IMR-90 (cell line): ENCODE data around the gene RIC8A. TPM values are rescaled to one million over a fixed set of nuclear protein-coding genes. Genes with fewer than 3 reads are reported as not detected.
"Not testable (repeated sequence)": the region's sequence is repeated elsewhere in the genome, so short reads cannot be mapped to it uniquely, and the experiment has no call there.

Source experiments
- ATAC-seq: fragments of 200-7000 bp; cut with Tn5 transposase; 2 replicates; pipeline ENCODE4 v1.9.1; 2020; ENCODE audit warnings: low read depth, mild to moderate bottlenecking, moderate library complexity
- BruUV-seq: library from RNA; stranded (reverse); fragments of 400-500 nt; replicated peaks from 2 replicates; lab custom pipeline; 2021; lab: Mats Ljungman, UMichigan
- CTCF ChIA-PET: fragments of 300-600 bp; formaldehyde crosslinking; extraction: SDS; loops from one replicate; lab custom pipeline; 2021; ENCODE audit warnings: antibody characterized with exemption; lab: Yijun Ruan, JAX
- POLR2A ChIA-PET: fragments of 300-600 bp; sonication (Branson Sonifier 250); formaldehyde crosslinking; loops from one replicate; lab custom pipeline; 2022; ENCODE audit warnings: antibody characterized with exemption; ENCODE audit not compliant: unreplicated experiment; lab: Charles Lee
- DNase-seq: peaks from one replicate; pipeline ENCODE4 v3.0.0; 2013
- H2AFZ ChIP-seq: replicated peaks from 2 replicates; pipeline ENCODE3; 2013; ENCODE audit warnings: low read length, mild to moderate bottlenecking; ENCODE audit not compliant: poor library complexity
- H2AK5ac ChIP-seq: 2 replicates; pipeline ENCODE4 v1.6.1; 2013; ENCODE audit warnings: low read depth, low read length, inconsistent platforms
- H2AK9ac ChIP-seq: replicated peaks from 2 replicates; pipeline ENCODE3; 2013; ENCODE audit warnings: mild to moderate bottlenecking, low read depth, low read length, moderate library complexity; ENCODE audit not compliant: poor library complexity
- H2BK120ac ChIP-seq: 2 replicates; pipeline ENCODE4 v1.6.1; 2013; ENCODE audit warnings: low read depth, low read length, inconsistent platforms
- H2BK15ac ChIP-seq: 3 replicates; pipeline ENCODE4 v1.6.1; 2013; ENCODE audit warnings: low read depth, low read length, inconsistent platforms
- H2BK20ac ChIP-seq: 2 replicates; pipeline ENCODE4 v1.6.1; 2013; ENCODE audit warnings: low read depth, mild to moderate bottlenecking, inconsistent platforms, low read length, moderate library complexity
- H2BK5ac ChIP-seq: 2 replicates; pipeline ENCODE4 v1.6.1; 2013; ENCODE audit warnings: mild to moderate bottlenecking, low read depth, low read length, inconsistent platforms; ENCODE audit not compliant: poor library complexity, severe bottlenecking
- H3K14ac ChIP-seq: replicated peaks from 2 replicates; pipeline ENCODE4 v1.6.1; 2013; ENCODE audit warnings: low read depth, low read length, inconsistent platforms
- H3K18ac ChIP-seq: 2 replicates; pipeline ENCODE4 v1.6.1; 2013; ENCODE audit warnings: low read depth, low read length, control low read depth
- H3K23ac ChIP-seq: 2 replicates; pipeline ENCODE4 v1.6.1; 2013; ENCODE audit warnings: low read depth, low read length, inconsistent platforms
- H3K27ac ChIP-seq: 2 replicates; pipeline ENCODE4 v1.5.1; 2013; ENCODE audit warnings: mild to moderate bottlenecking, control low read depth, low read length; ENCODE audit not compliant: insufficient read depth
- H3K27me3 ChIP-seq: 2 replicates; pipeline ENCODE4 v1.6.1; 2013; ENCODE audit warnings: low read length; ENCODE audit not compliant: control insufficient read depth, insufficient read depth
- H3K36me3 ChIP-seq: 2 replicates; pipeline ENCODE4 v1.6.1; 2013; ENCODE audit warnings: low read length, mixed read lengths; ENCODE audit not compliant: control insufficient read depth, insufficient read depth
- H3K4ac ChIP-seq: 2 replicates; pipeline ENCODE4 v1.6.1; 2013; ENCODE audit warnings: low read depth, low read length, inconsistent platforms
- H3K4me1 ChIP-seq: 2 replicates; pipeline ENCODE4 v1.6.1; 2013; ENCODE audit warnings: low read length, mixed read lengths; ENCODE audit not compliant: control insufficient read depth, insufficient read depth
- H3K4me2 ChIP-seq: 2 replicates; pipeline ENCODE4 v1.6.1; 2013; ENCODE audit warnings: low read depth, mild to moderate bottlenecking, control low read depth, low read length, moderate library complexity
- H3K4me3 ChIP-seq: 2 replicates; pipeline ENCODE4 v1.5.1; 2013; ENCODE audit warnings: low read depth, mild to moderate bottlenecking, control low read depth, low read length, moderate library complexity; ENCODE audit not compliant: insufficient read depth
- H3K56ac ChIP-seq: 2 replicates; pipeline ENCODE4 v1.6.1; 2013; ENCODE audit warnings: low read length, inconsistent platforms; ENCODE audit not compliant: insufficient read depth; ENCODE audit errors: extremely low read depth
- H3K79me1 ChIP-seq, 2 experiments: 2 replicates each; pipeline ENCODE4 v1.6.1; 2013; ENCODE audit warnings: low read length in 2 of 2, inconsistent platforms in 1 of 2, low read depth in 1 of 2
- H3K9ac ChIP-seq: 2 replicates; pipeline ENCODE4 v1.6.1; 2013; ENCODE audit warnings: low read depth, low read length, control low read depth
- H3K9me1 ChIP-seq: 2 replicates; pipeline ENCODE4 v1.6.1; 2013; ENCODE audit warnings: low read length, inconsistent platforms; ENCODE audit not compliant: insufficient read depth
- H3K9me3 ChIP-seq: 2 replicates; pipeline ENCODE4 v1.6.1; 2013; ENCODE audit warnings: low read length; ENCODE audit not compliant: control insufficient read depth, insufficient read depth
- H4K20me1 ChIP-seq: 2 replicates; pipeline ENCODE4 v1.6.1; 2013; ENCODE audit warnings: low read length, inconsistent platforms; ENCODE audit not compliant: insufficient read depth
- H4K5ac ChIP-seq: 2 replicates; pipeline ENCODE4 v1.6.1; 2013; ENCODE audit warnings: mild to moderate bottlenecking, low read depth, low read length, control low read depth
- H4K8ac ChIP-seq, 2 experiments: 2 replicates each; pipeline ENCODE4 v1.6.1; 2013; ENCODE audit warnings: low read depth in 2 of 2, low read length in 2 of 2, control low read depth in 1 of 2, inconsistent platforms in 1 of 2
- H4K91ac ChIP-seq: 2 replicates; pipeline ENCODE4 v1.6.1; 2013; ENCODE audit warnings: low read depth, low read length, inconsistent platforms; ENCODE audit not compliant: insufficient read depth
- CEBPB ChIP-seq: IDR thresholded peaks from 2 replicates; pipeline ENCODE4 v1.6.1; 2012; ENCODE audit warnings: low read depth, low read length, improper control_type of control experiment
- CTCF ChIP-seq: conservative IDR thresholded peaks from 2 replicates; pipeline ENCODE4 v1.5.1; 2012; ENCODE audit warnings: mild to moderate bottlenecking, low read depth, low read length, improper control_type of control experiment
- FOS ChIP-seq: fragments of 150-350 bp; IDR thresholded peaks from 2 replicates; pipeline ENCODE4 v1.6.1; 2016; ENCODE audit warnings: low read depth, low read length
- MAFK ChIP-seq: IDR thresholded peaks from 2 replicates; pipeline ENCODE4 v1.6.1; 2012; ENCODE audit warnings: low read depth, low read length, improper control_type of control experiment
- RFX5 ChIP-seq: IDR thresholded peaks from 2 replicates; pipeline ENCODE4 v1.8.0; 2012; ENCODE audit warnings: low read depth, mild to moderate bottlenecking, low read length, moderate library complexity
- WGBS, 2 experiments: methylation state at CpG; one replicate each; pipeline versions ENCODE4 v1.1.5 to v1.1.7; 2013; ENCODE audit warnings: missing lambda C conversion rate in 2 of 2; ENCODE audit not compliant: insufficient read length in 1 of 2; ENCODE audit errors: extremely low coverage in 2 of 2; 5-methylcytosine and 5-hydroxymethylcytosine counted together
- dilution Hi-C: fragments of 300-500 bp; cut with HindIII; formaldehyde crosslinking; loops from one replicate; pipeline ENCODE4 v1.14.3; 2018; ENCODE audit warnings: low sequenced_read_pairs; ENCODE audit not compliant: unreplicated experiment
- in situ Hi-C: fragments of 300-500 bp; cut with MboI; formaldehyde crosslinking; loops from 3 replicates; pipeline ENCODE4 v1.14.3; 2019; ENCODE audit warnings: low sequenced_read_pairs, inconsistent platforms, mixed read lengths
- intact Hi-C: fragments of 100-400 bp; cut with micrococcal nuclease; formaldehyde crosslinking; loops from 2 replicates; pipeline ENCODE4 v1.10.0; 2022
- polyA plus RNA-seq, 3 experiments: library from polyadenylated mRNA; depleted of rRNA; stranded (reverse); fragments of >200 nt; gene quantifications; 2 replicates each; pipeline ENCODE4 v1.2.3, GENCODE V29; 2012; ENCODE audit warnings: low replicate concordance in 1 of 3
- total RNA-seq: library from RNA; depleted of rRNA; stranded (reverse); fragments of >200 nt; gene quantifications from 2 replicates; pipeline ENCODE4 v1.2.3, GENCODE V29; 2012

RIC8A gene
- total and polyA plus RNA-seq, 2 of the 4 experiments (the other 2 are of a cell fraction) = 129 to 188 TPM

DNA sequence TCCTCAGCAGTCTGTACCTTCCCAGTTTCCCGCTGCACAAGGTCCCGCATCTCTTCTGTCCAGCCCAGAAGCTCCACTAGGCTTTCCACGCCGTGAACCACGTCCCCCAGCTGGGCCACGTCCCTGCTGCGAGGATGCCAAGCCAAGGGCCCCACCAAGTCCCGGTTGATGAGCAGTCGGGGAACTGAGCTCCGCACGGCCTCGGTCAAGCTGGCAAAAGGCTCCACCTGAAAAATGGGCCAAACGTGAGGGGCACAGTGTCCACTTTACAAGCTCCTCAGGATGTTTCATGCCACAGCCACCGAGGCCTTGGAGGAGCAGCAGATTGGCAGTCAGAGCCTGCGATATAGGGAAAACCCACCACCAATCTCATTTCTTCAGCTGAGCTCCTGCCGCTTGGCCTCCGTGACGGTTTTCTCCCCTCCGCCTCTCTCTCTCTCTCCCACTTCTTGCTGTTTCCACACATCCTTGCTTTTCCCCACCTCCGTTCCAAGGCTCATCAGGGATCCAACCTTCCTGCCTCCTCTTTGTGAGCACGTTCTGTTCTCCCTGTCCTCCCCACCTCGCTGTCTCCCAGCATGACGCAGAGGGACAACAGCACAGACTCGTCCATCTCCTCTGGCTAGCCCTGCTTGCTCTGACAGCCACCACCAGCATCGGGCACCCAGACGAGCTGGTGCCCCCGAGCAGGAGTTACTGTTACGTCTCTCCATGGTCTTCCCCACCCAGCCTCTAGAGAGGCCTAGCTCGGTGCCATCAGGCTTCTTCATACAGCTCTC, 11.5 kb downstream of the RIC8A start:
- no peak overlapping the region for H3K9ac ChIP-seq
- H3K9me1 ChIP-seq = peaks cover 5% of the 10 kb centered on the region; the same call in 1 of the 2 replicates
- in situ Hi-C loops (no loop called here), dilution Hi-C loops (no loop called here), intact Hi-C loops (no loop called here)
- H3K27ac ChIP-seq = no peak overlapping the region
- BruUV-seq = no TSS peak
- DNase-seq (no peak), ATAC-seq (no peak)
- H3K9me3 ChIP-seq = no peaks in the 10 kb centered on the region
- no peak overlapping the region for H3K4me2 ChIP-seq
- 91% methylated on average over 25 of the region's 29 CpGs; no CpG with 5 or more reads in 1 of the 2 experiments for WGBS, 2 experiments
- H4K20me1 ChIP-seq = peaks cover 14% of the 10 kb centered on the region; the same call in 1 of the 2 replicates
- no peak overlapping the region for H2BK120ac ChIP-seq
- H2BK5ac ChIP-seq = no peak overlapping the region
- H3K18ac ChIP-seq = no peak overlapping the region
- no peak overlapping the region for H2AK5ac ChIP-seq
- H3K23ac ChIP-seq = no peak overlapping the region
- ChIA-PET POLR2A (no interaction called here), CTCF (no interaction called here)
- no peak overlapping the region for H4K8ac ChIP-seq
- no peak overlapping the region for H2BK20ac ChIP-seq
- H3K4me1 ChIP-seq = peaks cover 10% of the 10 kb centered on the region
- no peak overlapping the region for H4K5ac ChIP-seq
- H2BK15ac ChIP-seq = no peak overlapping the region
- H3K27me3 ChIP-seq = no peaks in the 10 kb centered on the region
- H3K56ac ChIP-seq = no peak overlapping the region
- no peak overlapping the region for H3K4me3 ChIP-seq
- H3K14ac ChIP-seq = no peak overlapping the region
- no peak overlapping the region for H2AFZ ChIP-seq
- peaks cover 0 to 16% of the 10 kb centered on the region in 2 experiments; a peak in 2 of 4 replicates for H3K79me1 ChIP-seq
- no peak overlapping the region for H4K91ac ChIP-seq
- H3K36me3 ChIP-seq = peaks cover 35% of the 10 kb centered on the region
- TF ChIP-seq CEBPB = no peak
- TF ChIP-seq FOS = no peak
- TF ChIP-seq RFX5 = no peak
- no peak for TF ChIP-seq CTCF
- TF ChIP-seq MAFK = no peak
- H3K4ac ChIP-seq = no peak overlapping the region
- peak overlapping the region; percentile 33 for H2AK9ac ChIP-seq

DNA sequence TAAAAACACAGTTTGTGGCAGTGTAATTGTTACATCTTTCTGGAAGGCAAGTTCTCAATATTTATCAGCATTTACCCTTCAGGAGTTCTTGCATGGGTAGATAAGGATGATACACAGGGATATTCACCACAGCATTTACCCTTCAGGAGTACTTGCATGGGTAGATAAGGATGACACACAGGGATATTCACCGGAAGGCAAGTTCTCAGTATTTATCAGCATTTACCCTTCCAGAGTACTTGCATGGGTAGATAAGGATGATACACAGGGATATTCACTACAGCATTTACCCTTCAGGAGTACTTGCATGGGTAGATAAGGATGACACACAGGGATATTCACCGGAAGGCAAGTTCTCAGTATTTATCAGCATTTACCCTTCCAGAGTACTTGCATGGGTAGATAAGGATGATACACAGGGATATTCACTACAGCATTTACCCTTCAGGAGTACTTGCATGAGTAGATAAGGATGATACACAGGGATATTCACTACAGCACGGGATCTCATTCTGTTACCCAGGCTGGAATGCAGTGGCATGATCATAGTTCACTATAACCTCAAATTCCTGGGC, 13.2 kb downstream of the RIC8A start:
- CTCF ChIA-PET, H3K9me3 ChIP-seq, H3K9ac ChIP-seq, H4K91ac ChIP-seq, H2AFZ ChIP-seq, H4K8ac ChIP-seq, H2BK15ac ChIP-seq, H2BK20ac ChIP-seq, H3K27ac ChIP-seq, ATAC-seq, H3K9me1 ChIP-seq, H3K27me3 ChIP-seq, H3K14ac ChIP-seq, H3K4me1 ChIP-seq, H3K23ac ChIP-seq, H2BK120ac ChIP-seq, H3K4me2 ChIP-seq, H3K56ac ChIP-seq, H3K4me3 ChIP-seq, dilution Hi-C loops, intact Hi-C loops, H3K18ac ChIP-seq, H2BK5ac ChIP-seq, H3K4ac ChIP-seq, POLR2A ChIA-PET, BruUV-seq, H2AK5ac ChIP-seq, H4K5ac ChIP-seq, H2AK9ac ChIP-seq, DNase-seq: not testable (repeated sequence)
- H3K36me3 ChIP-seq = peaks cover 23% of the 10 kb centered on the region
- H4K20me1 ChIP-seq = peaks cover 11% of the 10 kb centered on the region; the same call in 1 of the 2 replicates
- no CpG with 5 or more reads among the region's 3 CpGs for WGBS, 2 experiments
- in situ Hi-C loops = loop anchor here (10.0 kb wide), 1 partner anchor 64 kb away; the partner anchor contains the start of gene PGGHG
- peaks cover 4 to 15% of the 10 kb centered on the region in 2 experiments; a peak in 3 of 4 replicates for H3K79me1 ChIP-seq
